HG03565 (cell line): Measurements from ENCODE around the gene TOM1L1.

Experiments
- ATAC-seq: cut with Tn5 transposase; IDR thresholded peaks from one replicate; pipeline ENCODE4 v1.9.1; 2021; ENCODE audit warnings: mild to moderate bottlenecking, moderate library complexity; ENCODE audit not compliant: unreplicated experiment

The TOM1L1 gene

GRCh38 chr17:54892360-54892759, 8.3 kb upstream of the TOM1L1 start:
- ATAC-seq: no peak

- ATAC-seq: no peak
These were observed 2.1 kb upstream of the TOM1L1 start for GRCh38 chr17:54898576-54898975.

GRCh38 chr17:54899201-54899600, 1.5 kb upstream of the TOM1L1 start:
- no peak for ATAC-seq

DNA sequence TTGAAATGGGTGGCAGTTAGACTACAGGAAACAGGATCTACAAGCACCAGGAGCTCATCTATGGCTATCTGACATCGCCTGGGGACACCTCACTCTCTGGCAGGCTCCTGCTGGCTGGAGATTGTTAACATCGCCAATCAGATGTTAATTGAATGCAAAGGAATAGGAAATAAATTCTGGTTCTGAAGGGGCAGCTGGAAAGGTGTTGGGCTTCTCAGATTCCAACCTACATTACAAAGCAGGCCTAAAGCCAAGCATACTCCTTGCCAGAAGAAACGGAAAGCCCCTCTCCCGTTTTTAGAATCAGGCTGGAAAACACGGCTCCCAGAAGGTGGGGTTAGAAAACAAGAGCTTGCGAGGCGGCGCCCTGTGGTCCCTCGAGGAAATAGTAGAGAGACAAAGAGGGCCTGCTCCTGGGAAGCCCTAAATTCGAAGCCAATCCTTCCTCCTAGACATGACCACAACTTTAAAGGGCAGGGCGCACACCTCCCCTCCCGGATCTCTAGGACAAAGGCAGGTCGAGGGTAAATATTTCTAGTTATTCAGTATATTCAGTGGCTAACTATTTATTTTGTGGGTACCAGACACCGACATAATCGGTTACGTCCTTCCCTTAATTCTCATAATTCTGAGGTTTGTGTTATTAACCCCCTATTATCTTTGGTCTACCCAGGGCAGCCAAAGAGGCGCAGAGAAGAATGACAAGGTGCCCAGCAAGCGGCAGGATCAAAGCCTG, 763 bp upstream of the TOM1L1 start:
- no peak for ATAC-seq

- no peak for ATAC-seq
These were observed 674 bp downstream of the TOM1L1 start for GRCh38 chr17:54901230-54901822.

GRCh38 chr17:54902017-54902416, 1.4 kb downstream of the TOM1L1 start:
- ATAC-seq: no peak

- ATAC-seq: no peak
These were observed 2.0 kb downstream of the TOM1L1 start for GRCh38 chr17:54902611-54903010.

GRCh38 chr17:54903375-54903774, 2.7 kb downstream of the TOM1L1 start:
- ATAC-seq: no peak

DNA sequence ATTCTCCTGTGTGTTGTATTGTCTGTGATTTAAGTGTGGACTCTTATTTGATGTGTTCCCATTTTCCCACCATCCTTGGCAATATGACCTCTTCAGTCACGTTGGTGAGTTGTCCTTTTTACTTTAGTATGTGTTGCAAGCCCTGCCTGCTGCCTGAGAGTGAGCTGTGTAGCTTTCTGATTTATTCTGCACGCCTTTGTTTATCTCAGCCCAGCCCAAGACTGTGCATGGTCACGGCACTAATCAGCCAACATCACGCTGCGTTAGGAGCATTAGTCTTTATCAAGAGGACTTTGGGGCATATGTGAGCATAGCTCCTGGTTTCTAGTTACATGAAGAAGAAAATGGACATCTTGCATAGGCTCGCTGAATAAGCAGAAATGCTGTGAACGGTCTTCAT, 6.0 kb downstream of the TOM1L1 start:
- no peak for ATAC-seq

- no peak for ATAC-seq
These were observed 6.7 kb downstream of the TOM1L1 start for GRCh38 chr17:54907376-54907775.

GRCh38 chr17:54909766-54910165, 9.1 kb downstream of the TOM1L1 start:
- ATAC-seq: no peak

DNA sequence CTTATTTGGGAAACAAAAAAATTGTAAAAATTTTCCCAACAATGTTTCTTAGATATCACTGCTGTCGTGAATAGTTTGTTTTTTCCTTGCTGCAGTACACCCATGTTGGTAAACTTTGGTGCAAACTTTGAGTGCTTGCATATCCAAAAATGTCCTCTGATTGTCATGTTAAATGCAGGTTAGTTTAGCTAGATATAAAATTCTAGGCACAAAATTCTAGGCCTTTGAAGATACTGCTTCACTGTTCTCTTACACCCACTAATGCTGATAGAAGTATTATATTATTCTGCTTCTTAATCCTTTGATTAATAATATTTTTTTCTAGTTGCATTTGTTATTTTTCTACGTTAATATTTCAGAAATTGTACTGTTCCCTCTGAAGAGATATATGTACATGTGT, 16.1 kb downstream of the TOM1L1 start:
- ATAC-seq: no peak

DNA sequence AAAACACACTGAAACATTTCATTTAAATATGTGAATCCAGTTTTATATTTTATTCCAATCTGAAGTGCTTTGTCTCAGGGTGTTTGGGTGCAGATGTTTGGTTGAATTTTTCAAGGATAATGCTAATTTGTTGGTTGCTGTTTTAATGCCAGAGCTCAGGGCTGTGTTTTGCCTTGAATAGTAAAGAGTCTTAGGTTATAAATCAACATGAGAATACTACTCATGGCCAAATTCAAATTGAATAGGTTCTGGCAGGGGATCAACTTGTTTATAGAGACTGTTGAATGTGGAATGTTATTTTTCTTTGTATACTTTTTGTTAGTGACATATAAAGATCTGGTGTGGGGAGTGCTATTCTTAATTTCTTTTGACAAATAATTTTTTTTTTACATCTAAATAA, 18.8 kb downstream of the TOM1L1 start:
- no peak for ATAC-seq

- ATAC-seq: no peak
These were observed 20.2 kb downstream of the TOM1L1 start for GRCh38 chr17:54920819-54921218.

- no peak for ATAC-seq
These were observed 23.8 kb downstream of the TOM1L1 start for GRCh38 chr17:54924405-54924804.

DNA sequence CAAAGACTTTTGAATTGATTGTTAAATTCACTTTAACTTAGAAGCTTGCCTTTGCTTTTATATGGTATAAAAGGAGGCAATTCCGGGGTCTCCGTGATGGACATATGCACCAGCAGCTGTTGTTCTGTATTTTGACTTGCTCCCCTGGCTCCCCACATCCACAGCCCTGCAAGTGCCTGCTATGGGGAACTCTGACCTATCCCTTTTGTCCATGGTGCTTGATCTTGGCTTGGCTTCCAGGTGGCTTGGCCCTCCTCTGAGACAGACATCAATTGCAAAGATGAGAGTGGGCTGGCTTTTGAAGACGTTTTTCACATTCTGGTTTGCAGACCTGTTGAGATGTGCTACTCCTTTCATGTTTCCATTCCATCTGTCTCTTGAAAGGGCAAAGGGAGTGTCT, 26.9 kb downstream of the TOM1L1 start:
- no peak for ATAC-seq

DNA sequence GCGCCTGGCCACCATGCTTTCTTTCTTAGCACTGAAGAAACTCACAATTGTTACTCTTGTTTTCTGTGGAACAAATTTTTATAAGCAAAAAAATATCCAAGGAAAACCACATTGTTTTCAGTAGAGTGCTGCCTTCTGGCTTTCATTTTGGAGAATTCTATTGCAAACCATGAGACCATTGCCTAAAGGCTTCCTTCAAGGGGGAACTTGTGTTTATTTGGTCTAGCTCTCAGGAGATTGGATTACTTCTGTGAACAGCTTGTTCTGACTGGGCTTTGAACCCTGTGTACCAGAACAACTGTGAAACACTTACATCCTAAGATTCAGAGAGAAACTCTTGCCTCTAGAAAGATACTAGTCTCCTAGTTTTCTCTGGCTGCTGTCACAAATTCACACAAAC, 32.1 kb downstream of the TOM1L1 start:
- no peak for ATAC-seq

DNA sequence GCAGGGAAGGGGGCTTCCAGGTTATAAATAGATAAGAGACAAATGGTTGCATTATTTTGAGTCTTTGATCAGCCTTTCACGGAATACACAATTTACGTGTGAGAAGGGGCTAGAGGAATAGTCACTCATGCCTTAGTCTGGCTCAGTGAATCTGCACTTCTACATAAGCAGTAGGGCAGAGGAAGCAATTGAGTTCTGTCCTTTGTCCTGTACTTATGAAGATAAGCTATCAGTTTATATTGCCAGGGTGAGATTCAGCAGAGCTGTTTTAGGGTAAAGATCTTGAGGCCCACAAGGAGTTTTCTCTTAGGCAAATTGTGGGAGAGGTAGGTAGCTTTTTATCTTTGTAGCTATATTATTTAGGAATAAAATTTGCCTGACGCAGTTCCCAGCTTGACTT, 33.3 kb downstream of the TOM1L1 start:
- ATAC-seq: no peak

DNA sequence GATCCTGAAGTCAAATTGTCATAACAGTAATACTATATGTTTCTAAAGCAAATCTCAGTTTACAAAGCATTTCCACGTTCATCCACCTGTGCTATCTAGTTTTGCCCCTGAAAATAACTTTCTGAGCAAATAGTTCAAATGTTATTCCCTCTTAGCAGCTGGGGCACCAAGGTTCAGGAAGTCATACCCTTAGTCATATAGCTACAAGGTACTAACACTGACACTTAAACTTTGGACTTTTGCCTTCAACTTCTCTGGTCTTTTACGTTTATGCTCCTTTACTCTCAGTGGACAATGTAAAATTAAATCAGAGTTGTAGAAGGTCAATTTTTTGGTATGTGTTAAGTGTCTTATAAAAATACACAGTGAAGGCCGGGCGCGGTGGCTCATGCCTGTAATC, 34.8 kb downstream of the TOM1L1 start:
- no peak for ATAC-seq

- no peak for ATAC-seq
These were observed 36.4 kb downstream of the TOM1L1 start for GRCh38 chr17:54937018-54937417.

DNA sequence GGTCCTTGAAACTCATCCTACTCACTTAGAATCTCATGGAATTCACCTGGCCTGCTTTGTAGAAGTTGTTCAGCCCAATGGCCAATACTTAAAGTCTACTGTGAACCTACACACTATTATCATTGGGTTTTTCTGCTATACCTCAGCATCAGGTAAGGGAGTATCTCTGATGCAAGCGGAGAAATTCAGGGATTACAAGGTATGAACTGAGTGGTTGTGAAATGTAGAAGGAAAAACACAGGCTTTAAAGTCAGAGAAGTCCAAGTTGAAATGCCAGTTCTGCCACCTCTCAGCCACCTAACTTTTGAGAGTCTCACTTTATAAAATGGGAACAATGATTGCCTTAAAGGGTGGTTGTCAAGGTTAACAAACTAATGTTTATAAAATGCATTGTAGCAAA, 36.8 kb downstream of the TOM1L1 start:
- ATAC-seq: no peak

- ATAC-seq: no peak
These were observed 40.6 kb downstream of the TOM1L1 start for GRCh38 chr17:54941285-54941684.

GRCh38 chr17:54944796-54945195, 44.1 kb downstream of the TOM1L1 start:
- ATAC-seq: no peak
